Fibroblast of the aortic adventitia (primary cell): Measurements from ENCODE around the gene CHKA. TPM values are rescaled to one million over a fixed set of nuclear protein-coding genes. Genes with fewer than 3 reads are reported as not detected.

Experiments used
- DNase-seq: peaks from one replicate; pipeline ENCODE4 v3.0.0-alpha.2; 2010; ENCODE audit warnings: low read depth
- H3K4me3 ChIP-seq: 2 replicates; pipeline ENCODE4 v1.5.1; 2011; ENCODE audit warnings: low read depth, mild to moderate bottlenecking, control low read depth, low read length, moderate library complexity
- total RNA-seq: library from RNA; depleted of rRNA; stranded (reverse); fragments of >200 nt; gene quantifications from 2 replicates; pipeline ENCODE4 v1.2.3, GENCODE V29; 2012; ENCODE audit warnings: low replicate concordance
- TF ChIP-seq, protein P1 (sequence below): IDR thresholded peaks from 2 replicates; pipeline ENCODE4 v1.5.1; 2011; ENCODE audit warnings: mild to moderate bottlenecking, low read length, control low read depth, inconsistent platforms; ENCODE audit not compliant: insufficient read depth

The CHKA gene
- total RNA-seq, 1 donor, result 5.2 TPM

DNA sequence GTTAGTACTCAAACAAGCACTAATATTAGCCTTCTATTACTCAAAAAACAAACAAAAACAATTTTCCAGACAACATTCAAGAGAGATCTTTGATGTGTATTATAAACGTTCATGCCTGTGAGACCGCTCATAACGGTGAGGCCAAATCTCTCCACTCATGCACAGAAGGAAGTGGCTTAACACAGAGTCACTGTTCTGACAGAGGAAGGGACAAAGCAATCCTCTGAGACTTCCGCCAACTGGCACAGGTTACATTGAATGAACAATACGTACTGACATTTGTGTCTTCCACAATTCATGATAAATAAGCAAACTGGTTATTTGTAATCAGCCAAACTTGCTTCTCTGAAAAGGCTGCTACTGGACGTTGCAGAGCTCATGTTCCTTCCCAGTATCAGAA is 30.5 kb downstream of the CHKA start:
- TF ChIP-seq, protein P1, sequence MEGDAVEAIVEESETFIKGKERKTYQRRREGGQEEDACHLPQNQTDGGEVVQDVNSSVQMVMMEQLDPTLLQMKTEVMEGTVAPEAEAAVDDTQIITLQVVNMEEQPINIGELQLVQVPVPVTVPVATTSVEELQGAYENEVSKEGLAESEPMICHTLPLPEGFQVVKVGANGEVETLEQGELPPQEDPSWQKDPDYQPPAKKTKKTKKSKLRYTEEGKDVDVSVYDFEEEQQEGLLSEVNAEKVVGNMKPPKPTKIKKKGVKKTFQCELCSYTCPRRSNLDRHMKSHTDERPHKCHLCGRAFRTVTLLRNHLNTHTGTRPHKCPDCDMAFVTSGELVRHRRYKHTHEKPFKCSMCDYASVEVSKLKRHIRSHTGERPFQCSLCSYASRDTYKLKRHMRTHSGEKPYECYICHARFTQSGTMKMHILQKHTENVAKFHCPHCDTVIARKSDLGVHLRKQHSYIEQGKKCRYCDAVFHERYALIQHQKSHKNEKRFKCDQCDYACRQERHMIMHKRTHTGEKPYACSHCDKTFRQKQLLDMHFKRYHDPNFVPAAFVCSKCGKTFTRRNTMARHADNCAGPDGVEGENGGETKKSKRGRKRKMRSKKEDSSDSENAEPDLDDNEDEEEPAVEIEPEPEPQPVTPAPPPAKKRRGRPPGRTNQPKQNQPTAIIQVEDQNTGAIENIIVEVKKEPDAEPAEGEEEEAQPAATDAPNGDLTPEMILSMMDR, result no peak
- no peak overlapping the region for H3K4me3 ChIP-seq
- DNase-seq, result no peak

DNA sequence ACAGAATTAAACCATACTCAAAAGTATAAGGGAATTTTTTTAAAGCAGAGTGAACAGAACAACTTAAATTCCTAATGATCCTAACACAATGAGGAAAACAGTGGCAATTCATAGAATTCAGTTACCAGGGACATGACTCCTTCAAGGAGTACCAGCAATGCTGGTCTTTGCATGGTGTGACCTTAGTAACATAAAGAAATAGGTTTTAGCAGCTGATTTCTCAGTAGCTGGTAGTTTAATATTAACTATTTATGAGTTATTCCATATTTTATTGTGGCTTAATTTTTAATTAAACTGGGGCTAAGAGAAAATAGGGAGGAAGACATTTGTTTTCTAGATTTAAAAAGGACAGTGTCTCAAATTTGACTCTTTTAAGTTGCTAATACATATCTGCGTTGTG is 30.9 kb downstream of the CHKA start:
- TF ChIP-seq, protein P1, result no peak
- DNase-seq, result no peak
- H3K4me3 ChIP-seq, result no peak overlapping the region

DNA sequence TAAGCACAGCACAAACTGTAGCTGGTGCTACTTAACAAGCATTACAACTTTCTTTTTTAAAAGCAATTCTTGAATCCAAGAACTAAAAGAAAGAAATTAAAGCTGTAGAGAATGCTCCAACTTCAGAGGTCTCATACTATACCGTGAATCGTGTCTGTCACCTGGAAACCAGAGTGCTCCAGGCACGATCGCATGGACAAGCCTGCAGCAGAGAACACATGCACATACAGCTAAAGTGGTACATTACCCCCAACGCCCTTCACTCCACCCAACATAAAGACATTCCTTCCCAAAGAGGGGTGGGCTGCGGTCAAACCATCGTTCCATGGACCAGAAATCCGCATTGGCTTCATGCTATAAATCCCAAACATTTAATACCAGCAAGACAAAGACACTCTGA is 31.5 kb downstream of the CHKA start:
- TF ChIP-seq, protein P1, result no peak
- DNase-seq, result no peak
- H3K4me3 ChIP-seq, result no peak overlapping the region

DNA sequence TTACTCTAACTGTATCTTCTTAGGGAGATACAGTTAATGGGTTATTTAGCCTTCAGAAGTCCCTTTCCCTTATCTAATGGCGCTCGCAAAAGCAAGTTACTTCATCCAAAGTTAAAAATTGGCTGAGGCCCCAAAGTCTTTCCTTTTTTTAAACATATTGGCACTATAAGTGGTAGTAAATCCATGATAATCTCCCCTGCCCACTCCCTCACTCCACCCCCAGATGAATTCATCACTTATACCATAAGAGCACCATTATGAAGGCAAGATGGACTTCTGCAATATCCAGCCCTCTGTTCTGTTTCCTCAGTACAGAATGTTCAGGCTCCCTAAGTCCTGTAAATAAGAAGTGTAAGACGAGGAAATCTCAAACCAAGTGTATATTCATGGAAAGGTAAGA is 37.7 kb downstream of the CHKA start:
- TF ChIP-seq, protein P1, result no peak
- DNase-seq, result no peak
- no peak overlapping the region for H3K4me3 ChIP-seq

DNA sequence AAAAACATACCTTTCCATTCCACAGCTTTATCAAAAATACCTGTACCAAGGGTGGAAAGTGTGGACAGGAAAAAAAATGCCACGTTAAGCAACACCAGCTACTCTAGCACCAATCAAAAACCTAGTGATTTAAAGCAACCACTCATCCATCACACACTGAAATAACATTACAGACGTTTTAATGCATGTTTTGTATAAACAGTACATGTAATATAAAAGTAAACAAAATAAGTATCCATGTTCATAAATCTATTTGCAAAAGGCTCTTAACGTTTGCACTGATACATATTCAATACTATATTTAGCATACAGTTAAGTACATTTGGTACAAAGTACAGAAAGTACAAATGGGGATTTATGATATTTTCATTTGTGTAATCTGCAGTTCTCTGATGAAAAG is 38.7 kb downstream of the CHKA start:
- H3K4me3 ChIP-seq, result no peak overlapping the region
- no peak for DNase-seq
- TF ChIP-seq, protein P1, result no peak

DNA sequence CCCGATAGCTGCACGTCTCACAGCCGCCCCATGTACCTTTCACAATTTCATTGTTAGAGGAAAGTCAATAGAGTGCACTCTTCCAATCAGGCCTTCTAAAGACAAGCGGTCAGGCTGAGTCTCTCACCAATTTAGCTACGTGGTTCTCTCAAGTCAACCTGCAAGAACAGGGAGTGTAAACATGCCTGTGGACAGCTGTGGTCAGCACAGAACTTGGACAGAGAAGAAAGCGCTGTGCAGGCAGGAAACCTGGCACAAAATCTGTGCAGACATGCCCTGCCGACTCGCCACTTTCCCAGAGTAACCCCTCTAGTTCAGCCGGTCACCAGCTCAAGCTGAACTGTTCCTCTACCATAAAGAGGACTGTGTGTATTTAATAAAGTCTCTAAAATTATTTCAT is 39.5 kb downstream of the CHKA start:
- TF ChIP-seq, protein P1, result no peak
- no peak for DNase-seq
- H3K4me3 ChIP-seq, result no peak overlapping the region

DNA sequence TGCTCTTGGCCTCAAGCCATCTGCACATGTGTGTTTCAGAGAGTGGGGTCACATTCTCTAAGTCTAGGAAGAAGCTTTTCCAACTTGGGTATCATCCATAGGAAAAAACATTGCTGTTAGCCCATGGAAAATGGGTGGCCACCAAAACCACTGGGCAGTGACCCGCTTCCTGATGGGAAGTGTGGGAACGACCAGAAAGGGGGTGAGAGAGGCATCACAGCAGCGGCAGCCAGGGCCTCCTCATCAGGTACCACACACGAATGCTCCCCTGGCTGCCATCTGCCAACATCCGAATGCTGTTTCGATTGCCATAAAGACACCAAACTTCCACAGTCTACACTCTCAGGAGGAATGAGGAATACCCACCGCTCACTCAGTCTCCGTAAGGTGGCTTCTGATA is 40.3 kb downstream of the CHKA start:
- TF ChIP-seq, protein P1, result no peak
- H3K4me3 ChIP-seq, result no peak overlapping the region
- no peak for DNase-seq
